HG02763 (cell line): ENCODE results near the gene HMX2.

Experiments
- ATAC-seq: cut with Tn5 transposase; IDR thresholded peaks from one replicate; pipeline ENCODE4 v1.9.1; 2021; ENCODE audit warnings: mild to moderate bottlenecking, moderate library complexity; ENCODE audit not compliant: unreplicated experiment

The HMX2 gene

GRCh38 chr10:123147635-123148413, at the start of gene HMX2:
HMX2 (plus strand) TSS chr10:123148136; CDS start chr10:123148379, 243 bp downstream.
- ATAC-seq: no peak

GRCh38 chr10:123100030-123100762, 47.7 kb upstream of the HMX2 start:
- ATAC-seq: no peak

- ATAC-seq: no peak
Observed at GRCh38 chr10:123101872-123102271, 46.1 kb upstream of the HMX2 start.

GRCh38 chr10:123102673-123103072, 45.3 kb upstream of the HMX2 start:
- no peak for ATAC-seq

GRCh38 chr10:123103944-123104343, 44.0 kb upstream of the HMX2 start:
- no peak for ATAC-seq

GRCh38 chr10:123109466-123109865, 38.5 kb upstream of the HMX2 start:
- no peak for ATAC-seq

- no peak for ATAC-seq
Observed at GRCh38 chr10:123117644-123118417, 30.1 kb upstream of the HMX2 start.

- ATAC-seq: no peak
Observed at GRCh38 chr10:123119081-123119480, 28.9 kb upstream of the HMX2 start.

- ATAC-seq: no peak
Observed at GRCh38 chr10:123126246-123126645, 21.7 kb upstream of the HMX2 start.

- no peak for ATAC-seq
Observed at GRCh38 chr10:123129618-123130271, 18.2 kb upstream of the HMX2 start.

- ATAC-seq: no peak
Observed at GRCh38 chr10:123132576-123133477, 15.1 kb upstream of the HMX2 start.

- ATAC-seq: no peak
Observed at GRCh38 chr10:123133541-123134342, 14.2 kb upstream of the HMX2 start.

- no peak for ATAC-seq
Observed at GRCh38 chr10:123134343-123134914, 13.5 kb upstream of the HMX2 start.

- ATAC-seq: no peak
Observed at GRCh38 chr10:123134915-123135414, 13.0 kb upstream of the HMX2 start.

- ATAC-seq: no peak
Observed at GRCh38 chr10:123135415-123136141, 12.4 kb upstream of the HMX2 start, which contains the start of gene HMX3. HMX3 (plus strand) TSS chr10:123135970; CDS start chr10:123136051, 81 bp downstream.

- ATAC-seq: no peak
Observed at GRCh38 chr10:123136221-123136805, 11.6 kb upstream of the HMX2 start.
